ENCODE measurements around the gene TCHP.

The TCHP gene

GRCh38 chr12:109963330-109963729 lies 63.3 kb downstream of the TCHP start:
- Histone ChIP-seq H3K9me3 (no peaks in the 10 kb centered on the region), H3K4me1 (no peaks in the 10 kb centered on the region), H3K4me3 (ENCODE audit: low read depth, low read length) (no peak overlapping the region), H3K36me3 (peaks cover 18% of the 10 kb centered on the region), H3K27me3 (no peaks in the 10 kb centered on the region)
- TF ChIP-seq CTCF (IDR thresholded peaks at IDR 0.05; ENCODE audit: low read depth, low read length): no peak
- no peak for DNase-seq

GRCh38 chr12:109963743-109964429 lies 63.8 kb downstream of the TCHP start:
- Histone ChIP-seq H3K27me3 (no peaks in the 10 kb centered on the region), H3K9me3 (no peaks in the 10 kb centered on the region), H3K36me3 (peaks cover 18% of the 10 kb centered on the region), H3K4me1 (no peaks in the 10 kb centered on the region), H3K4me3 (ENCODE audit: low read depth, low read length) (no peak overlapping the region)
- no peak for DNase-seq
- TF ChIP-seq CTCF (IDR thresholded peaks at IDR 0.05; ENCODE audit: low read depth, low read length): no peak

GRCh38 chr12:109966546-109966945 lies 66.5 kb downstream of the TCHP start:
- Histone ChIP-seq H3K36me3 (peaks cover 28% of the 10 kb centered on the region), H3K4me1 (no peaks in the 10 kb centered on the region), H3K27me3 (no peaks in the 10 kb centered on the region), H3K4me3 (ENCODE audit: low read depth, low read length) (no peak overlapping the region), H3K9me3 (no peaks in the 10 kb centered on the region)
- no peak for DNase-seq
- no peak for TF ChIP-seq CTCF (IDR thresholded peaks at IDR 0.05; ENCODE audit: low read depth, low read length)

GRCh38 chr12:109967383-109968031 lies 67.4 kb downstream of the TCHP start:
- Histone ChIP-seq H3K4me3 (ENCODE audit: low read depth, low read length) (no peak overlapping the region), H3K27me3 (no peaks in the 10 kb centered on the region), H3K36me3 (peaks cover 30% of the 10 kb centered on the region), H3K9me3 (no peaks in the 10 kb centered on the region), H3K4me1 (no peaks in the 10 kb centered on the region)
- DNase-seq: no peak
- TF ChIP-seq CTCF (IDR thresholded peaks at IDR 0.05; ENCODE audit: low read depth, low read length): no peak
